ENCODE results near the gene BATF3.
A peak's percentile ranks its signal among the peaks of the same experiment; 100 is the strongest.

BATF3 gene

DNA sequence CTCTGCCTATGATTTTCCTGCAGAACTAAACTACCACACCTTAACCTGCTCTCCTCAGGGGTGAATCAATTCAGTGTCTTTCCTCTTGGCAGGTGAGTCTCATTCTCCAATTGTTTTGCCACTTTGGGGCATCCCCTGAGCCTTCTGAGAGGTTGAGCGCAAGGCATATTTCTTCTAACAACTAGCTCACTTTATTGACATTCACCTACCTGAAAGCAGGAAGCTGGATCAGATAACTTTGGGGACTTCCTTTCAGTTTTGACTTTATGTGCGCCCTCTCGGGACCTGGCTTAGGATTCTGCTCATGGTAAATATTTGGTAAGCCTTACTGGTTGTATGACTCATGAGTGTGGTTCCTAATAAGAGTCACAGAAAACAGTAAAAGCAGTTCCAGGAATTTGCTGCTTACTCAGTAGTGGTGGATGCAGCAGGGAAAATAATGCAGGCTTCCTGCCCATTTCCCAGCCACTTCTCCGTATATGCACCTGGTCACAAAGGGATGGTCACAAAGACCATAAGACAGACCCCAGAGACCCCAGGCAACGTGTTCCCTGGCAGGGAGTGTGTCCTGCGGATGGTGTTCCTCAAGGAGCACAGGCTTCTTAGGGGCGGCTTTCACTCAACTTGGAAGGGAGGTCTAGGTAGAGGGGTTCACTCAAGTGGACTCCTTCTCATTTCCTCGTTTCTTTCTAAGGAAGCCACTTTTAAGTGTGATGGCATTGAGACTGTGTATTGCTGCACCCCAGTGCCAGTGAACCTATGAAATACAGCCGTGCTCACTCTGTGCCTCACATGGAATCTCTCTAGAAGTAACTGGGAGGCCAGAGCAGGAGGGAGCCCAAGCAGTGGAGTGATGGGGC, 22.0 kb upstream of the BATF3 start:
- no peaks in the 10 kb centered on the region for H3K4me1 ChIP-seq
- no peak for TF ChIP-seq CTCF (IDR thresholded peaks at IDR 0.05; ENCODE audit: low read depth, low read length)
- no peaks in the 10 kb centered on the region for H3K36me3 ChIP-seq
- H3K9me3 ChIP-seq: no peaks in the 10 kb centered on the region
- DNase-seq: no peak
- no peaks in the 10 kb centered on the region for H3K27me3 ChIP-seq
- H3K4me3 ChIP-seq (ENCODE audit: low read depth, low read length): no peak overlapping the region

DNA sequence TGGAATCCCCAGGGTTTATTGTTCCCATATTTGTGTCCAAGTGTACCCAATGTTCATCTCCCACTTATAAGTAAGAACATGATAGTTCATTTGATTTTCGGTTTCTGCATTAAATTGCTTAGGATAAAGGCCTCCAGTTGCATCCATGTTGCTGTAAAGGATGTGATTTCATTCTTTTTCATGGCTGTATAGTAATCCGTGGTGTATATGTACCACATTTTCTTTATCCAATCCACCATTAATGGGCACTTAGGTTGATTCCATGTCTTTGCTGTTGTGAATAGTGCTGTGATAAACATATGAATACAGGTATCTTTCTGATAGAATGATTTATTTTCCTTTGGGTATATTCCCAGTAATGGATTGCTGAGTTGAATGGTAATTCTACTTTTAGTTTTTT, 20.0 kb upstream of the BATF3 start:
- no peak overlapping the region for H3K4me3 ChIP-seq (ENCODE audit: low read depth, low read length)
- no peak for TF ChIP-seq CTCF (IDR thresholded peaks at IDR 0.05; ENCODE audit: low read depth, low read length)
- no peaks in the 10 kb centered on the region for H3K4me1 ChIP-seq
- no peaks in the 10 kb centered on the region for H3K27me3 ChIP-seq
- H3K9me3 ChIP-seq: no peaks in the 10 kb centered on the region
- H3K36me3 ChIP-seq: no peaks in the 10 kb centered on the region
- no peak for DNase-seq

DNA sequence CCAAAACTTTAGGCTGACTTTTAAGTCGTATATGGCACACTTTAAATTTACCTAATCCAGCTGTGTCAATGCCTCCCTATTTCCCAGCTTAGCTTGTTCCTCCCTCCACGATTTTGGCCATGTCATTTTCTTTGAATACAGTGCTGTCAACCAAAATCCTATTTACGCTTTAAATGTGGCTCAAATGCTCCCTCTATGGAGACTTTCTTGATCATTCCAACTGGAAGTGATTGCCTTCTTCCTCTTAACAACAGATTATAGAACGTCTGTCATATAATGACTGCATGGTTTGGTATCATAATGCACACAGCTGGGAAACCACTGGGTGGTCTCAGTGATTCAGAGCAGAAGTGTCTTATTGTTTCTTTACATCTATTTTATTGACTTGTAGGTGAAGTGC, 18.9 kb upstream of the BATF3 start:
- TF ChIP-seq CTCF (IDR thresholded peaks at IDR 0.05; ENCODE audit: low read depth, low read length): peak; percentile 33
- Histone ChIP-seq H3K9me3 (no peaks in the 10 kb centered on the region), H3K4me1 (no peaks in the 10 kb centered on the region), H3K4me3 (ENCODE audit: low read depth, low read length) (no peak overlapping the region), H3K27me3 (no peaks in the 10 kb centered on the region), H3K36me3 (no peaks in the 10 kb centered on the region)
- DNase-seq: no peak

DNA sequence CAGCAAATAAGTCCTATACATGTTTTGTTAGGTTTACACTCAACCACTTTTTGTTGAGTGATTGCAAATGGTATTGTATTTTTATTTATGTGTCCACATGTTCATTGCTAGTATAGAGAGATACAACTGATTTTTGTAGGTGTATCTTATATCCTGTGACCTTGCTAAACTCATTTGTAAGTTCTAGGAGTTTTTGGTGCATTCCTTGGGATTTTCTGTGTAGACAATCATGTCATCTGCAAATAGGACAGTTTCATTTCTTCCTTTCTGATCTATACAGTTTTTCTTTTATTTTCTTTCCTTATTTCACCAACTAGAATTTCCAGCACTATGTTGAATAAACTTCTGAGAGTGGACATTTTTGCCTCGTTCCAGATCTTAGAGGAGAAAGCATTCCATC, 16.5 kb upstream of the BATF3 start:
- DNase-seq: no peak
- Histone ChIP-seq H3K36me3 (no peaks in the 10 kb centered on the region), H3K9me3 (no peaks in the 10 kb centered on the region), H3K4me3 (ENCODE audit: low read depth, low read length) (no peak overlapping the region), H3K27me3 (no peaks in the 10 kb centered on the region), H3K4me1 (no peaks in the 10 kb centered on the region)
- TF ChIP-seq CTCF (IDR thresholded peaks at IDR 0.05; ENCODE audit: low read depth, low read length): no peak

GRCh38 chr1:212713465-212714136, 14.0 kb upstream of the BATF3 start:
- no peaks in the 10 kb centered on the region for H3K36me3 ChIP-seq
- TF ChIP-seq CTCF (IDR thresholded peaks at IDR 0.05; ENCODE audit: low read depth, low read length): no peak
- H3K4me1 ChIP-seq: no peaks in the 10 kb centered on the region
- H3K27me3 ChIP-seq: no peaks in the 10 kb centered on the region
- H3K4me3 ChIP-seq (ENCODE audit: low read depth, low read length): no peak overlapping the region
- no peak for DNase-seq
- H3K9me3 ChIP-seq: no peaks in the 10 kb centered on the region
